GM19328 (cell line): ENCODE measurements around the gene ZMIZ1.

ENCODE experiments used
- ATAC-seq: cut with Tn5 transposase; IDR thresholded peaks from one replicate; pipeline ENCODE4 v1.9.1; 2021; ENCODE audit warnings: mild to moderate bottlenecking, moderate library complexity; ENCODE audit not compliant: unreplicated experiment

The ZMIZ1 gene

DNA sequence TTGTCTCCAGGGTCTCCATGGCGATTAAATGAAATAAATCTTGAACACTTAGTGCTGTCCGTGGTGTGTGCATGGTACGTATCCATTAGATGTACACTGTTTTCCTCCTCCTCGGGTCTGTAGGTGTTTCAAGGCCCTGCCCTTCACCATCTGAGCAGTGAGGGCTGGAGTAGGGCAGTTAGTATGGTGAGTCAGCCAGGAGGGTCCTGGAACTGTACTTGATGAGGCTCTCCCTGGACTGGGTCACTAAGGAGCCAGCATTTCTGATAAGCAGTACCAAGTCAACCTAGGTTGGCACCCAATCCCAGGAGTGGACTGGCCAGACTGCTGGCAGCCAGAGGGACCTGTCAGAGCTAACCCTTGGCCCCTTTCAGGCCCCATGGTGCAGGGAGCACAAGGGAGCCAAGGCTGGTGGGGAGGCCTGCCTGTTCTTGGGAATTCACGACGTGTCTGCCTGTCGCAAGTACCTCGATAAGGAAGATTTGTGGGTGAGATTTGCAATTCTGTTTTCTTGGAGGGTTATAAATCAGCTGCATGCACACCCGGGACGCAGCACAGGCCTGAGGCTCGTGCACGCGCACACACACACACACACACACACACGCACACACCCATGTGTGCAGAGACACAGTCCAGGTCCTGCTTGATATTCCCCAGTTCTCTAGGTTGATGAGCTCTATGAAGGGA lies 114.2 kb downstream of the ZMIZ1 start:
- ATAC-seq: no peak

DNA sequence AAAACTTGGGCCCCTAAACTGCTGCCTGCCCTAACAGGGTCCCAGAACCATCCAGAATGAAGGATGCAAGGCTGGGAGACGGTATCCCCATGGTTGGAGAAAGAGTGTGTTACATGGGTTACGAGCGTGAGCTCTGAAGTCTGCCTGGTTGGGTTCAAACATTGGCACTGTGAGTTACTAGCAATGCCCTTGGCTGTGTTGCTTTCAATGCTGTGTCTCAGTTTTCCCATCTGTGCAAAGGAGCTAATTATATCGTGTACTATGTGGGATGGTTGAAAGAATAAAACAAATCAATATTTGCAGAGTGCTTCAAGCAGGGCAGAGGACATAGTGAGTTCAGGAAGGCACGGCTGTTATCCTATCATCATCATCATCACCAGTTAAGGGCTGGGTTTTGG lies 114.7 kb downstream of the ZMIZ1 start:
- no peak for ATAC-seq

DNA sequence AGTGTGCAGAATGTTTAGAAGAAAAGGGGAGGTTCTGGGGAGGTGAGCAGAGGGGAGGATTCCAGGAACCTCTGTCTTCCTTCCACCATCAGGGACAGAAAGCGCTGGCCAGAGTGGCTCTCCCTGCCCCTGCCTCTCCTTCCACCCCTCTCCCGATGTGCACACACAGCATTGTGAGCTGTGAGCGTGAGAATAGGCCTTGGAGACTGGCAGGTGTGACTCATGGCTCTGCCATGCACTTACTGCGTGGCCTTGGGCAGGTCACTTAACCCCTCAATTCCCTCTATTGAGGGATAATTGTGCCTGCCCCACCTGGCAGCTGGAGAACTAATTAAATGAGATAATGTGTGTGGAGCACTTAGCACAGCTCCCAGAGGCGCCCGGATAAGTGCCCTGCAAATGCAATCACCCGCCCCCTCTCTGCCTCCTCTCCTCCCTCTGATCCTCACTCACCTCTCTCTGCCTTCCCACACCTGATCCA lies 115.4 kb downstream of the ZMIZ1 start:
- no peak for ATAC-seq

DNA sequence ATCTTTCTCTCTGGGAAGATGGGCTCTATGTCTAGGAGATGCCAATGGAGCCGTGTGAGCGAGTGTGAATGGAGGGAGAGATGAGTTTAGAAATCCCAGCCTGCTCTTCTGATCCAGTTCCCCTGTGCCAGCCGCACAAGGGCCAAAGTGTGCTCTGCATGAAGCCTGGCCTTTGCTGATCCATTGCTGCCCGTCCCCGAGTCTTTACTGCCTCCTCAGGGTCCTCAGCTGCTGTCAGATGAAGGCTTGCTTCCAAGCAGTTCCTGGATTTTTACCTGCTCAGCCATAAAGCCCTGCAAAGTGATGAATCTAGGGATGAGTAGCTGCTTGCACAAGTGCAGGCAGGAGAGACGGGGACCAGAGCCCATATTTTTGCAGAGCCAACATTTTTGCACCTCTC lies 115.9 kb downstream of the ZMIZ1 start:
- ATAC-seq: no peak

GRCh38 chr10:79185067-79185774 lies 116.5 kb downstream of the ZMIZ1 start:
- ATAC-seq: no peak

GRCh38 chr10:79185796-79186374 lies 117.1 kb downstream of the ZMIZ1 start:
- ATAC-seq: no peak

GRCh38 chr10:79186486-79187120 lies 117.8 kb downstream of the ZMIZ1 start:
- no peak for ATAC-seq

- no peak for ATAC-seq
Observed at GRCh38 chr10:79187121-79187940, 118.6 kb downstream of the ZMIZ1 start.

- no peak for ATAC-seq
Observed at GRCh38 chr10:79188154-79188965, 119.6 kb downstream of the ZMIZ1 start.

- ATAC-seq: no peak
Observed at GRCh38 chr10:79189181-79189580, 120.4 kb downstream of the ZMIZ1 start.

- no peak for ATAC-seq
Observed at GRCh38 chr10:79189853-79190435, 121.2 kb downstream of the ZMIZ1 start.

- ATAC-seq: no peak
Observed at GRCh38 chr10:79190740-79191261, 122.0 kb downstream of the ZMIZ1 start.

- no peak for ATAC-seq
Observed at GRCh38 chr10:79191951-79192676, 123.3 kb downstream of the ZMIZ1 start.

GRCh38 chr10:79192677-79193003 lies 123.9 kb downstream of the ZMIZ1 start:
- ATAC-seq: no peak

- ATAC-seq: no peak
Observed at GRCh38 chr10:79193694-79194382, 125.1 kb downstream of the ZMIZ1 start.

GRCh38 chr10:79195091-79195923 lies 126.5 kb downstream of the ZMIZ1 start:
- peak; percentile 86 for ATAC-seq
